ENCODE results near the gene NECTIN2.
"Not testable (repeated sequence)": the region's sequence is repeated elsewhere in the genome, so short reads cannot be mapped to it uniquely, and the experiment has no call there.

Gene NECTIN2

DNA sequence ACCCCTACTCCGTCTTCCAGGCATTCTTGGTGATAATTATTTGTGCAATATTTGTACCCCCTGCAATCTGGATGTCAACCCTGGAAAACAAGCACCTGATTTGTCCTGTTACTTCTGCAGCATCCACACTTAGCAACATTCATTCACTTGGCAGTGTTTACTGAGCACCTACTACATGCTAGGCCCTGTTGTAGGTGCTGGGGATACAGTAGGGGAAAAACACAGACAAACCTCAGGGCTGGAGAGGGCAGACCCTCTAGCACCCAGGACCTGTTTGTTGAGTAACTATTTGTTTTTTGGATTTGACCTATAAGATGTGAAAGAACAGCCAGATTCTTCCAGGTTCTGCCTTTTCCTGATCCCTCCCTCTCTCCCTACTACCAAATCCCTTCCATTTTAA, 9.5 kb downstream of the NECTIN2 start:
- Histone ChIP-seq H3K36me3 (peaks cover 23% of the 10 kb centered on the region), H3K9me3 (ENCODE audit: severe bottlenecking) (no peaks in the 10 kb centered on the region), H3K27me3 (ENCODE audit: insufficient read depth, low read depth, severe bottlenecking) (no peaks in the 10 kb centered on the region), H3K27ac (no peak overlapping the region), H3K4me3 (ENCODE audit: low read depth, low read length) (no peak overlapping the region)
- no peak for DNase-seq
- TF ChIP-seq, protein P1, sequence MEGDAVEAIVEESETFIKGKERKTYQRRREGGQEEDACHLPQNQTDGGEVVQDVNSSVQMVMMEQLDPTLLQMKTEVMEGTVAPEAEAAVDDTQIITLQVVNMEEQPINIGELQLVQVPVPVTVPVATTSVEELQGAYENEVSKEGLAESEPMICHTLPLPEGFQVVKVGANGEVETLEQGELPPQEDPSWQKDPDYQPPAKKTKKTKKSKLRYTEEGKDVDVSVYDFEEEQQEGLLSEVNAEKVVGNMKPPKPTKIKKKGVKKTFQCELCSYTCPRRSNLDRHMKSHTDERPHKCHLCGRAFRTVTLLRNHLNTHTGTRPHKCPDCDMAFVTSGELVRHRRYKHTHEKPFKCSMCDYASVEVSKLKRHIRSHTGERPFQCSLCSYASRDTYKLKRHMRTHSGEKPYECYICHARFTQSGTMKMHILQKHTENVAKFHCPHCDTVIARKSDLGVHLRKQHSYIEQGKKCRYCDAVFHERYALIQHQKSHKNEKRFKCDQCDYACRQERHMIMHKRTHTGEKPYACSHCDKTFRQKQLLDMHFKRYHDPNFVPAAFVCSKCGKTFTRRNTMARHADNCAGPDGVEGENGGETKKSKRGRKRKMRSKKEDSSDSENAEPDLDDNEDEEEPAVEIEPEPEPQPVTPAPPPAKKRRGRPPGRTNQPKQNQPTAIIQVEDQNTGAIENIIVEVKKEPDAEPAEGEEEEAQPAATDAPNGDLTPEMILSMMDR (IDR thresholded peaks at IDR 0.05; ENCODE audit: low read depth, low read length) = no peak

DNA sequence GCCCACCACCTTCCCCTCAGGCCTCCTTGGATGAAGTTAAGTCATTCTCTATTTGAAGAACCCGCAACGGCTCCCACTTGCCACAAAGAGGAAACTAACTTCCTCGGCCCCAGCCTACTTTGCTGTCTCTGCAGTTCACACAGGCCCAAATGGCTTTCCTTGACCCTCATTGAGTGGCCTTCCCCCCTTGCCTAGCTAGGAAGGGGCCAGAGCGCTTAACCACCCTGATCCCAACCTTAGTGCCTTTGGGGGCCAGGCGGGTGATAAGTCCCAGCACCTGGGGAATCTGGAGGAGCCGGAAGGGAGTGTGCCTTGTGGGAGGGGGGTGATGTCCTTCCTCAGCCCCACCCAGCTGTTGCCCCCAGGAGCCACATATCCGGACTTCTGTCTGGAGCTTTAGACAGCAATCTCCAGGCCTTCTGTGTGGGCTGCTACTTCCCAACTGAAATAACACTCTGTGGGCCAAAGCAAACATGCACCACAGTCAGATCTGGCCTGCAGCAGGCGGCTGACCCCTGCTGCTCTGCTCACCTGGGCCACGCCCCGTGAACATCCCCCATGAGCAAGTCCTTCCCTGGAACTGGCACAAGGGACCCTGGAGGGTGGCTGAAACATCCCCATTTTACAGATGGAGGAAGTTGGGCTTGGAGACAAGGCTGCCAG, 10.5 kb downstream of the NECTIN2 start:
- Histone ChIP-seq H3K9me3 (ENCODE audit: severe bottlenecking) (no peaks in the 10 kb centered on the region), H3K4me3 (ENCODE audit: low read depth, low read length) (no peak overlapping the region), H3K27ac (no peak overlapping the region), H3K36me3 (peaks cover 23% of the 10 kb centered on the region), H3K27me3 (ENCODE audit: insufficient read depth, low read depth, severe bottlenecking) (no peaks in the 10 kb centered on the region)
- TF ChIP-seq, protein P1 (IDR thresholded peaks at IDR 0.05; ENCODE audit: low read depth, low read length) = no peak
- no peak for DNase-seq

DNA sequence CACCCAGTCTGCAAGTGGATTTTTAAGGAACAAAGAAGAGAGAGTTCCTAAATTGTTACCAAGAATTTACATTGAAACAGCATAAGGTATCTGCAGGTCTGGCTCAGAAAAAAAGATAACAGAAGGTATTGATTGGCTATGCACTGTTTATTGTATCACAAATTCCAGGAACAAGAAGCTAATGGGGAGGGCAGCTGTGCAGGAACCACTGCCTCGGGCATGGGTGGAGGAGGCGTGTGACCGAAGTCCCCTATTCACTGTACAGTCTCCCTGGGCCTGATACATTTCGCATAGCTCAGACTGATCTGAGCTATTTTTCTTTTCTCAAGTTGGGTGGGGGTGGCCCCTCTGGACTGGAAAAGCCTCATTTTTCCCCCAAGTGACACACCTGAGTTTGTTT, 11.7 kb downstream of the NECTIN2 start:
- H3K9me3 ChIP-seq (ENCODE audit: severe bottlenecking) = no peaks in the 10 kb centered on the region
- H3K4me3 ChIP-seq (ENCODE audit: low read depth, low read length) = no peak overlapping the region
- no peak for DNase-seq
- H3K27me3 ChIP-seq (ENCODE audit: insufficient read depth, low read depth, severe bottlenecking) = no peaks in the 10 kb centered on the region
- peaks cover 26% of the 10 kb centered on the region for H3K36me3 ChIP-seq
- TF ChIP-seq, protein P1 (IDR thresholded peaks at IDR 0.05; ENCODE audit: low read depth, low read length) = no peak
- no peak overlapping the region for H3K27ac ChIP-seq

DNA sequence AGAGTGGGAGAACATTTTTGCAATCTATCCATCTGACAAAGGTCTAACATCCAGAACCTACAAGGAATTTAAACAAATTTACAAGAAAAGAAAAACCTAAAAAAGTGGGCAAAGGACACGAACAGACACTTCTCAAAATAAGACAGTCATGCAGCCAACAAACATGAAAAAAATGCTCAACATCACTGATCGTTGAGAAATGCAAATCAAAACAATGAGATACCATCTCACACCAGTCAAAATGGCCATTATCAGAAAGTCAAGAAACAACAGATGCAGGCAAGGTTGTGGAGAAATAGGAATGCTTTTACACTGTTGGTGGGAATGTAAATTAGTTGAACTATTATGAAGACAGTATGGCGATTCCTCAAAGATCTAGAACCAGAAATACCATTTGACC, 15.5 kb downstream of the NECTIN2 start:
- not testable (repeated sequence) for DNase-seq; H3K4me3 ChIP-seq (ENCODE audit: low read depth, low read length); H3K27ac ChIP-seq; H3K9me3 ChIP-seq (ENCODE audit: severe bottlenecking); H3K27me3 ChIP-seq (ENCODE audit: insufficient read depth, low read depth, severe bottlenecking)
- peaks cover 30% of the 10 kb centered on the region for H3K36me3 ChIP-seq

DNA sequence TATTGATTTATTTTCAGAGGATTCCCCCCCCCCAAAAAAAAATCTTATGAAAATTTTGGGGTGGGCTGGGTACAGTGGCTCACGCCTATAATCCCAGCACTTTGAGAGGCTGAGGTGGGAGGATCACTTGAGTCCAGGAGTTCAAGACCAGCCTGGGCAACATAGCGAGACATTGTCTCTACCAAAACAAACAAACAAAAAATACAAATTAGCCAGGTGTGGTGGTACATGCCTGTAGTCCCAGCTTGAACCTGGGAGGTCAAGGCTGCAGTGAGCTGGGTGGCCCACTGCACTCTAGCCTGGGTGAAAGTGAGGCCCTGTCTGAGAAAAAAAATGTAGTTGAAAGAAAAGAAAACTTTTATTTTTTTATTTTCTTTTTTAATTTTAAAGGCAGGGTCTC, 17.9 kb downstream of the NECTIN2 start:
- peaks cover 48% of the 10 kb centered on the region for H3K36me3 ChIP-seq
- no peak overlapping the region for H3K4me3 ChIP-seq (ENCODE audit: low read depth, low read length)
- no peaks in the 10 kb centered on the region for H3K27me3 ChIP-seq (ENCODE audit: insufficient read depth, low read depth, severe bottlenecking)
- H3K27ac ChIP-seq = no peak overlapping the region
- no peak for DNase-seq
- TF ChIP-seq, protein P1 (IDR thresholded peaks at IDR 0.05; ENCODE audit: low read depth, low read length) = no peak
- H3K9me3 ChIP-seq (ENCODE audit: severe bottlenecking) = no peaks in the 10 kb centered on the region

DNA sequence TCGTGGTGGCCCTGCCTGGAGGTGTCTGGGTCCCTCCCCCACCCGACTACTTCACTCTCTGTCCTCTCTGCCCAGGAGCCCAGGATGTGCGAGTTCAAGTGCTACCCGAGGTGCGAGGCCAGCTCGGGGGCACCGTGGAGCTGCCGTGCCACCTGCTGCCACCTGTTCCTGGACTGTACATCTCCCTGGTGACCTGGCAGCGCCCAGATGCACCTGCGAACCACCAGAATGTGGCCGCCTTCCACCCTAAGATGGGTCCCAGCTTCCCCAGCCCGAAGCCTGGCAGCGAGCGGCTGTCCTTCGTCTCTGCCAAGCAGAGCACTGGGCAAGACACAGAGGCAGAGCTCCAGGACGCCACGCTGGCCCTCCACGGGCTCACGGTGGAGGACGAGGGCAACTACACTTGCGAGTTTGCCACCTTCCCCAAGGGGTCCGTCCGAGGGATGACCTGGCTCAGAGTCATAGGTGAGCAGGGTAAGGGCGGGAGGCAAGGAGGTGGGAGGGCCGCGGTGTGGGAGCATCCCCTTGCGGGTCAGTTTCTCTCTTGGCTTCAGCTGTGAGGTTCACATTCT, 19.2 kb downstream of the NECTIN2 start:
- TF ChIP-seq, protein P1 (IDR thresholded peaks at IDR 0.05; ENCODE audit: low read depth, low read length) = no peak
- H3K9me3 ChIP-seq (ENCODE audit: severe bottlenecking) = no peaks in the 10 kb centered on the region
- no peaks in the 10 kb centered on the region for H3K27me3 ChIP-seq (ENCODE audit: insufficient read depth, low read depth, severe bottlenecking)
- peaks cover 45% of the 10 kb centered on the region for H3K36me3 ChIP-seq
- no peak overlapping the region for H3K4me3 ChIP-seq (ENCODE audit: low read depth, low read length)
- no peak for DNase-seq
- no peak overlapping the region for H3K27ac ChIP-seq
